NCI-H2107 (cell line): ENCODE results near the gene STAB2.

Experiments used
- DNase-seq: peaks from one replicate; lab custom pipeline; 2025; lab: John Stamatoyannopoulos, UW

Gene STAB2

GRCh38 chr12:103580026-103580425 lies 7.0 kb upstream of the STAB2 start:
- DNase-seq, result no peak

DNA sequence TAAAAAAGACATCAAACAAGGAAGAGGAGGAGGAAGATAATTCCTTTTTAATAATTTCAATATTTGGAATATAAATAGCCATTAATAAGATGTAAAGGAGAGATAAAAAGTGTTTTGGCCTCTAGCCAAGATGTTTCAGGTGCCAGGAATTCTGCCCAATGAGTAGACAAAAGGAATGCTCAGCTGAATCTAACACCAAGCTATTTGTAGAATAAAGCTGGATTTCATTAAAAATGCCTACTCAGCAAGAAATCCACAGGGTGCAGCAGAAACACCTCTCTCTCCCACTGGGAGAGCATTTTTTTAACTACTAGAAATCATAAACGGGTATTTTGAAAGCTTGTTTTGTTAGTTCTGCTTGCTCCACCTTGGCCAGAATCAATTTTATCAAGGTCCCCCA lies 4.1 kb upstream of the STAB2 start:
- no peak for DNase-seq

GRCh38 chr12:103586132-103586531 lies 941 bp upstream of the STAB2 start:
- no peak for DNase-seq

DNA sequence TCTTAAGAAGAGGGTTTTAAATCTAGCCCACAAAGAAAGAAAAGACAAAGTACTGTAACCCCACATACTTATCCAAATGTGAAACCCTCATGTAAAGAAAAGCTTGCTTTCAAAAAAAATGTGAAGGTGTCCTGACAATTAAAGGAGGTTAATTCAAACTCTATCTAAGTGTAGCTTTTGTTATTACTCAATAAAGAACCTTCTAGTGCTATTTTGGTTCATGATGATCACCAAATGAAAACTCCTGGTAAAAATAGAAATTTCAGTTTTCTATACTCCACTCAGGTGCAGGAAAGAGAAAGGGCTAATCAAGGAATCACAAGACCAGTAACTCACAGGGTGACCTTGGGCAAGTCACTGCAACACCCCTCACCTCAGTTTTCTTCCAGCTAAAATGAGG lies 1.6 kb downstream of the STAB2 start:
- no peak for DNase-seq

DNA sequence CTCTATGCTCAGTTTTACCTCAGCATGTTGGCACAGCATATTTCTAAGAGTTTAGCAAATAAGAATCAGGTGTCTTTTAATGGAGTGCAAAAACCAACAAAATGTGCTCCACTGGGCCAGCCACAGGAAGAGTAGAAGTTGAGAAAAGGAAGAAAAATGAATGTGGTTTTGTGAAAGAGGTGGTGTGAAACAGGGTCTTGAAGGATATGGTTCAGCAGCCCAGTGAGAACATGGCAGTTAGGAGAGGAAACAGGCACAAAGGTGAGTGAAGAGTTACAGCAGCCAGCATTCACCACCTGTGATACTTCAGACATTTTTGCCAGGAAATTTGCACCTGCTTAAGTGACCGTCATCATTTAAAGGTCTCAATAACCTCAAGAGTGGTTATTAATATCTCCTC lies 2.4 kb downstream of the STAB2 start:
- no peak for DNase-seq

DNA sequence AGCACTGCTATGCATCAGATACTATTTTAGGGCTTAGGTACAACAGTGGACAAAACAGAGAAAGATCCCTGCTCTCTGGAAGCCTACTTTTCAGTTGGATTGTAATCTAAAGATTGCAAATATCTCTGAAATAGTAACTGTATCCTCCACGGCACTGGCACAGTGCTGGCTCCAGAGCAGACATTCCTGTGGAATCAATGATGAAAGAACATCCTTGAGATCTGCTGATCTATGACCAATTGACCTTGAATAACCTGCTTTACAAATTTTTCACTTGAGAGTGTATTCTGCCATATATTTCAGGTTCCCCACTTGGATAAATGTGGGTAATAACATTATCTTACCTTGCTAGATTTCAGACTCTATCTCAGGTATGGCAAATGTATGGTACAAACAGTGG lies 3.2 kb downstream of the STAB2 start:
- no peak for DNase-seq

- no peak for DNase-seq
Measured at GRCh38 chr12:103596981-103597380, 9.9 kb downstream of the STAB2 start.

DNA sequence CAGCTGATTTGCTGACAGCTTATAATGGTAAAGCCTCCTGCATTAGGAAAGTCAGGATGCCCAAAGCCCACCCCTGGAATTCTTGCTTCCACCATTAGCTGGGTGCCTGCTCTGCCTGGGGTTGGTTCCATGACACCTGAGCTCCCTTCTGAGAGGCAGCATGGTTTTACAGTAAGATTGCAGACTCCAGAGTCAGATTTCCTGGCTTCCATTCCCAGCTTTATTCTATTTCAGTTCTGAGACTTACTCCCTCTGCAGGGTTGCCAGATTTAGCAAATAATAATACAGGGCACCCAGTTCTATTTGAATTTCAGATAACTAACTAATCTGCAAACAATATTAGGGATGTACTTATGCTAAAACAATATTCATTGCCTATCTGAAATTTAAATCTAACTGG lies 12.2 kb downstream of the STAB2 start:
- DNase-seq, result no peak

GRCh38 chr12:103600967-103601728 lies 14.1 kb downstream of the STAB2 start:
- no peak for DNase-seq

- DNase-seq, result no peak
Measured at GRCh38 chr12:103620395-103620794, 33.3 kb downstream of the STAB2 start.

GRCh38 chr12:103623716-103624115 lies 36.6 kb downstream of the STAB2 start:
- no peak for DNase-seq

DNA sequence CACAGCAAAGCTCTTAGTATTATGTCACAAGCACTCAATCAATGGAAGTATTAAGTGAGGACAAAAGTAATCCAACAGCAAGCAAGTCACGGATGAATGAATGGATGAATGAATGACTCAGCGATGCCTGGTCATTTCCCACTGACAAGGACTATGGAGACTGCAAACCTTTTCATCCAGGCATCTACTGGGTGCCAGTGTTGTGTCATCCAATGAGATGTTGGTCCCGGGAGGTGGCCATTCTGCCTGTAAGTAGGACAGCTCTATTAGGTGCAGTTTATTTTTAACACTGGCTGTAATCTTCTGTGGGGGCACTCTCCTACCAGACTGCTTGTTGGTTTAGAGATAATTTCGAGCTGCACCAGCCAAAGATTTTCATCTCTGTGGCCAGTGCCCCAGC lies 39.4 kb downstream of the STAB2 start:
- DNase-seq, result peak; percentile 68

DNA sequence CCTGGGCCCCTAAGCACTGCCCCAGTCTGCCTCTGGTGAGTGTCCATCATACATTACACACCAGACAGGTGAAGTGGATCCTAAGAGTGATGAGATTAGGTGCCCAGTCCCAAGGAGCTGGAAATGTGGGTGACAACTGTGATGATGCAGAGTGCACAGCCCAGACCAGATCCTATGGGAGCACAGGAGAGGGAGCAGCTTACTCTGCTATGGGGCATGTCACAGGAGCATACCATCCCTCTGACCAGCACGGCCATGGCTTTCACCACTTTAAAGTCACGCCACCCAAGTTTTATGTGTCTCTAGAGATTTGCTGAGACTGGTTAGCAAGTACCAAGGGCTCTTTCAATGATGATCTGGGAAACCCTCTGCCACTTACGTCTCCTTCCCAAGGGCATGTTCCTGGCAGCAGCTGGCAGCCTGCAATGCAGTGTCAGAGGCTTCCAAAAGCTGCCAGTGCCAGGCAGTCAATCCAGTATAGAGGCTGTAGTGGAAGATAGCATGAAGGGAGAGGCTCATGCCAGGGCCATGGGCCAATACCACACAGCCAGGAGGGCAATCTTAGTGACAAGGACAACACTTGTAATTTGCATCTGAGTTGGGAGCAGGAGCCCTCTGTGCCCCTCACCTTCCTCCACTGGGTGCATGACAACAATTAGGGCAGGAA lies 40.2 kb downstream of the STAB2 start:
- DNase-seq, result peak; percentile 27

- DNase-seq, result peak; percentile 25
Measured at GRCh38 chr12:103632554-103633216, 45.6 kb downstream of the STAB2 start.

- no peak for DNase-seq
Measured at GRCh38 chr12:103634732-103635131, 47.7 kb downstream of the STAB2 start.

- no peak for DNase-seq
Measured at GRCh38 chr12:103635419-103635818, 48.3 kb downstream of the STAB2 start.

GRCh38 chr12:103637021-103637420 lies 49.9 kb downstream of the STAB2 start:
- no peak for DNase-seq

DNA sequence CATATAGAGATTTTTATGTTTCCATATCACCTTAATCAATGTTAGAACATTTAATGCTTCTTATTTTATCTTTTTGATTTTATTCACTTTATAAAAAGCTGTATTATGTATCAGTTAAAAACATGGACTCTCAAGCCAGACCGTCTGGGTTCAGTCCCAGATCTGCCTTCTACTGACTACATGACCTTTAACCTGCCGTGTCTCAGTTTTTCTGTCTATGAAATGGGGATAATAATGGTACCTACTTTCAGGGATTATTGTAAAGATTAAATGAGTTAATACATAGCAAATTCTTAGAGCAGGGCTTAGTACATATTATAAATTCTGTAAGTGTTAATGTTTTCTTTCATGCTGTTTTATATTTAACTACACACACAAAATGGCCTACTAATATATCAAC lies 50.4 kb downstream of the STAB2 start:
- no peak for DNase-seq

GRCh38 chr12:103639983-103640382 lies 52.9 kb downstream of the STAB2 start:
- no peak for DNase-seq

DNA sequence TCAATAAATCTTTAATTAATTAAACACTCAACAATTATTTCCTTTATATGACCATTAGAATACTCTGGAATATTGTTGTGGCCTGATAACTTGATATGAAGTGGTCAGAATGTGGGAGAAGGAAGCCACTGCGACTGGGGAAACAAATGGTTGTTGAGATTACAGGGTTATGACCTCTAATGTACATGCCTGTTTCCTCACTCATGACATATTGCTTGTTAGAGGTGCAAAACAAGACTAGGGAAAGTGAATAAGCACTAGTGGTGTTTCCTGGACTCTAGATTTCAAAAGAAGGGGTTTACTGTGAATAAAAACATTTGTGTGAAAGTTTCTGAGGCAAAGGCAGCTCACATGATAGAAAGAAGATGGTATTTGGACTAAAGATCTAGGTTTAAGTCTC lies 53.3 kb downstream of the STAB2 start:
- DNase-seq, result no peak

- DNase-seq, result no peak
Measured at GRCh38 chr12:103640831-103641230, 53.8 kb downstream of the STAB2 start.

DNA sequence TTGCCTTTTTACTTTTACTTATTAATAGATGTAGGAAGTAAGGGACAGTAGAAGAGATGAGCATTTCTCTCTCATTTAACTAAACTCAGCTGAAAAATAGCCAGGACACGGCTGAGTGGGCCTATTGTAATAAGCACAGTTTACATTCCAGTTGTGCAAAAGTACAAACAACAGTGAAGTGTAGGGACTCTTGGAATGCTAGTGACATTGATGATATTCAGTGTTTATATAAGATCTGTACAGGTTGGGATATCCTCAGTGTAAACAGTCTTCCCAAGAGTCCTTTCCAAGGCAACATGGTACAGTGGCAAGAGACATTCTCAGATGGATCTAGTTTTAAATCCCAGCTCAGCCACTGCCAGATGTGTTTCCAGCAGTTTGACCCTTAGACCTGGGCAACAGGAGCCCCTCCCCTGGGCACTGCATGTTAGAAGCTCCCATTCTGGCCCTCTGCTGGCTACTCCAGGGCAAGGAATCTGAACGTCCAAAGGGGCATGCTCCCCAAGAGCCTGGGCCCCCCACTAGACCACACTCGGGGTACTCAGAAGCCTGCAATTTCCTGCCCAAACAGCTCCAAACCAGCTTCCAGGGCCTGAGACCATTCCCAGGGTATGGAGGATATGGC lies 55.3 kb downstream of the STAB2 start:
- no peak for DNase-seq

DNA sequence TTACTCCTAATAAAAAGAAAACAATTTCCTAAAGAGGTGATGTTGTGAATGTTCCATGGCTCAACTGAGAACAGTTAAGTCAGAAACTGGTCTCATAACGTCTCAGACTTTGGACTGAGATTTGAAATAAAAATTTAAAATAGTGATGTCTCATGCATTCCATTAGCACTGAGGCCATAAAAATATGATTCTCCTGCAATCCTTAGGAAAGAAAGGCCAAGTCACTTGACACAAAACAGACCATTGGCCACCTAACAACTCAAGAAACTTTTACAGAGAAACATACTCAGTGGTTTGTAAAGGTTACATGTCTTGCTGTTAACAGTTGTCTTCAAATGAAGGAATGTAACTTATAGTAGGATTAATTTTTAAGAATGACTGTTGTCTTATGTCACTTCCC lies 58.1 kb downstream of the STAB2 start:
- DNase-seq, result no peak
